ENCODE results near the gene PLA2G2F.

The PLA2G2F gene

DNA sequence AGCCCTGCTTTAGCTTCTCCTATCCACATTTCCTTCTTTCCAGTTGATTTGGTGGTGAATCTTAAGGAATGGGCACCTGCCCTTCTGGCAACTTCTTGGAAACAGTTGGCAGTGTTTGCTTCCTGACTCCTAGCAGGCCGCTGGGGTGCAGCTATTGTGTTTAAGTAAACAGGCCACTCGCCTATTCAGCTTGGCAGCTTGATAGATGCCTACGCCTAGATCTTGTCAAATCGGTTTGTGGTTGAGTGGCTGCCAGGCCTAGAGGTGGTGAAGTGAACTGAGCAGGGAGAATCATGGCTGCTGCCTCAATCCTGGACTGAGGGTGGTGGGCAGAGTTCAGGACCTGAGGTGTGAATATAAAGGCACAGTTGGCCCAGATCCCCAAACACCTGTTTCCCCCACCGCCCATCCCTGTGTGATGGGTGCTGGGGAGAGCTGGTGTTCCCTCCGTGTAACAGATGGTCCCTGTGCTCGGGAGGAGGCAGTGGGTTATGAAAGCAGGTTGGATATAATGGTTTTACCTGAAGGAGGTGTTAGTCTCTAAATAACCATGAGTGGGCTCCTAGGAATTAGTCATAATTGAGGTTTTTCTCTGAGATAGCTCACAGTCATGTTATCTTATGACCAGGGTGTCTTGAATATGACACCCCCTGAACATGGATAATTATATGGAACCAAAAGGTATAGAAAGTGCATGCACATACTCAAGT is 48.1 kb downstream of the PLA2G2F start:
- no peak for TF ChIP-seq CTCF (IDR thresholded peaks at IDR 0.05; ENCODE audit: insufficient read depth, missing control alignments)
- DNase-seq (ENCODE audit: insufficient read length, low spot score) (no peak), FAIRE-seq (no peak)

GRCh38 chr1:20187813-20188454 is 48.8 kb downstream of the PLA2G2F start:
- DNase-seq (ENCODE audit: insufficient read length, low spot score) (no peak), FAIRE-seq (no peak)
- TF ChIP-seq CTCF (IDR thresholded peaks at IDR 0.05; ENCODE audit: insufficient read depth, missing control alignments), result no peak

DNA sequence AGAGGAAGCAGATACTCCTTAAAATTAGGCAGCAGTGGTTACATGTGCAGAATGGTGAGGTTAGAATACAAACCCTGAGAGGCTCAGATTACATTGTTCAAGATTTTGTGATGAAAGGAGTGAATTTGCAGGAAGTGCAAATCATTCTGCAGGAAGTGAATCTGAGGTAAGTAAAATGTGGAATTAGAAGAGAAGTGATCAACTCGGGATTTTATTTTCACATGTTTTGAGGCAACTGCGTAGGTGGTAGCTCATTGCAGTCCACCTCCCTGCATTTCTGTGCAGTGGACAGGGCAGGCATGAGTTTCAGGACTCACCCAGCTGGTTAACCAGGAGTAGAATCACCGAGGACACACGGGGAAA is 49.3 kb downstream of the PLA2G2F start:
- no peak for DNase-seq (ENCODE audit: insufficient read length, low spot score)
- FAIRE-seq, result no peak
- TF ChIP-seq CTCF (IDR thresholded peaks at IDR 0.05; ENCODE audit: insufficient read depth, missing control alignments), result no peak

DNA sequence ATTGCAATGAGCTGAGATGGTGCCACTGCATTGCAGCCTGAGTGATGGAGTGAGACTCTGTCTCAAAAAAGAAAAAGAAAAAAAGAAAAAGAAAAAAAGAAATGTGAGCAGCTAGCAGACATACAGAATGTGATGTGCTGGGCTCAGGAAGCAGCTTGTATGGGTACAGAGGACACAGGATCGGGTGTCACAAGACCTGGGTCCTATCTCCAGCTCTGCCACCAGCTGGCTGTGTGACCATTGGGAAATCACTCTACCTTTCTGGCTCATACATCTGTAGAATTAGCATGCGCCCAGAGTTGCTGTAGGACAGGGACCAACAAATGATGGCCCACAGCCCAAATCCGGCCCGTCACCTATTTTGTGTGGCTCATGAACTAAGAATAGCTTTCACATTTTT is 50.5 kb downstream of the PLA2G2F start:
- DNase-seq (ENCODE audit: insufficient read length, low spot score) (no peak), FAIRE-seq (no peak)
- no peak for TF ChIP-seq CTCF (IDR thresholded peaks at IDR 0.05; ENCODE audit: insufficient read depth, missing control alignments)

- DNase-seq (ENCODE audit: insufficient read length, low spot score), result no peak
- TF ChIP-seq CTCF (IDR thresholded peaks at IDR 0.05; ENCODE audit: insufficient read depth, missing control alignments), result no peak
- FAIRE-seq, result no peak
Observed at GRCh38 chr1:20190256-20191160, 51.4 kb downstream of the PLA2G2F start.

GRCh38 chr1:20191266-20191825 is 52.2 kb downstream of the PLA2G2F start:
- no peak for TF ChIP-seq CTCF (IDR thresholded peaks at IDR 0.05; ENCODE audit: insufficient read depth, missing control alignments)
- DNase-seq (ENCODE audit: insufficient read length, low spot score) (no peak), FAIRE-seq (no peak)

Measured in D721Med (cell line).